Mesenteric fat pad (tissue), 1 donor: ENCODE data around the gene DHX58. TPM values are rescaled to one million over a fixed set of nuclear protein-coding genes. Genes with fewer than 3 reads are reported as not detected.
A peak's percentile ranks its signal among the peaks of the same experiment; 100 is the strongest.

ENCODE experiments used
- DNase-seq: peaks from one replicate; pipeline ENCODE4 v3.0.0-alpha.2; 2020; ENCODE audit warnings: low spot score
- total RNA-seq: library from RNA; stranded (reverse); fragmentation: NEBNext Ultra II Directional; extraction: Animal tissue kit (Norgen Biotek cat#: 25700); gene quantifications from one replicate; pipeline ENCODE4 v1.2.1, GENCODE V29; 2021
- donor health status: DM: yes; HTN: yes; CAD: no.

DHX58 gene
- total RNA-seq, 1 donor from 2014 or later, result 13.2 TPM

GRCh38 chr17:42130310-42130936 lies 17.9 kb upstream of the DHX58 start:
- DNase-seq, result no peak

- no peak for DNase-seq
Observed at GRCh38 chr17:42129109-42129837, 16.8 kb upstream of the DHX58 start.

GRCh38 chr17:42127414-42127813 lies 14.9 kb upstream of the DHX58 start:
- no peak for DNase-seq

- DNase-seq, result no peak
Observed at GRCh38 chr17:42126836-42127235, 14.3 kb upstream of the DHX58 start.

- no peak for DNase-seq
Observed at GRCh38 chr17:42125565-42125964, 13.1 kb upstream of the DHX58 start.

GRCh38 chr17:42124256-42124655 lies 11.7 kb upstream of the DHX58 start:
- DNase-seq, result no peak

GRCh38 chr17:42122371-42123303 lies 10.1 kb upstream of the DHX58 start, which contains the start of gene HSPB9:
TSS of gene HSPB9 (plus strand) at chr17:42122804. CDS start at chr17:42122851, 47 bp downstream.
- no peak for DNase-seq

GRCh38 chr17:42120770-42121769 lies 8.6 kb upstream of the DHX58 start, which contains the start of gene KAT2A:
TSS of gene KAT2A (minus strand) at chr17:42121367. CDS start at chr17:42121304, 63 bp downstream.
- DNase-seq, result peak; percentile 93

- no peak for DNase-seq
Observed at GRCh38 chr17:42120161-42120769, 7.8 kb upstream of the DHX58 start.

- DNase-seq, result no peak
Observed at GRCh38 chr17:42119301-42119700, 6.8 kb upstream of the DHX58 start.

- no peak for DNase-seq
Observed at GRCh38 chr17:42118545-42118944, 6.0 kb upstream of the DHX58 start.

- no peak for DNase-seq
Observed at GRCh38 chr17:42118126-42118510, 5.6 kb upstream of the DHX58 start.

GRCh38 chr17:42117397-42118125 lies 5.0 kb upstream of the DHX58 start:
- DNase-seq, result no peak

- DNase-seq, result no peak
Observed at GRCh38 chr17:42116705-42117396, 4.3 kb upstream of the DHX58 start.

GRCh38 chr17:42114118-42114517 lies 1.6 kb upstream of the DHX58 start:
- DNase-seq, result no peak

GRCh38 chr17:42113293-42114069 lies 967 bp upstream of the DHX58 start:
- DNase-seq, result no peak

GRCh38 chr17:42111871-42112551 lies 503 bp downstream of the DHX58 start:
- DNase-seq, result no peak
